ENCODE results near the gene ADAMTS2. TPM values are rescaled to one million over a fixed set of nuclear protein-coding genes. Genes with fewer than 3 reads are reported as not detected.

Gene ADAMTS2
- polyA plus RNA-seq, 3 donors = 0.74 to 2.3 TPM; not detected in 1

DNA sequence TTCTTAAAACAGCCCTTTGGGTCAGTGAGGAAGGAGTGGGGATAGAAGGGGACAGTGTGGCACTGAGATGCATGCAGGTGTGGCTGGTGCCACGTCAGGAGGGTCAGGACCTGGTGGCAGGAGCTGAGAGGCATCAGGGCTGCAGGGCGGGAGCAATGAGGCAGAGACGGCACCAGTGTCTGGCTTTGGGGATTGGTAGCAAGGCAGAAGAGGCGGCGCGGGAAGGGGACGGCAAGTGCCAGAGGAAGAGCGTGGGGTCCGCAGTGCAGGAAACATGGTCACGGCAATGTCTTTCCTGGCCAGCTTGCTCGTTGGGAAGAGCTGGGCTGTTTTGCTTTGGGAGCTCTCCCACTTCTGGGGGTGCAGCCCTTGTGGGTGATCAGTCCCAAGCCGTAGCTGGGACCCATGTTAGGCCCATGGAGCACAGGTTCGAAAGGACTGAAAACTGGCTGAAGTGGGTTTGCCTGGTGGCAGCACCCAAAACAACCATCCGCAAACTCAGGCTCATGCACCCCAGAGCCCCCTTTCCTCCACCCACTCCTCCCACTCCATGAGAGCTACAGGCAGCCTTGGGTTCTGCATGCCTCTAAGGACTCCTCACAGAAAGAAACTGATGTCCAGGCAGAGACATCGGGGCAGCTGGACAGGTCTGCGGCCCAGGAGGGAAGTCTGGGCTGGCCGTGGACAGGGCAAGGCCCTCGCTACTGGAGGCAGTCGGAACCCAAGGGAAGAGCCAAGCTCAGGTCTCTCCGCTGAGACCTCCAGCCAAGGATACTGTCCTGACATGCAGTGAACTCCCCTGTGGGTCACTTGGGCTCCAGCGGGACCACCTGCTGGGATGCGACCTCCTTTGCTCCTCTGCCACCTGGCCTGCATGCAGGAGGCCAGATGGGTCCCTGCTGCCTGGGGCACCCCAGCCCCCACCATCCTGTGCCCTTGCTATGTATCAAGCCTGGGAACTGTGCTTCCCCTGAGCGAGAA lies 180.6 kb downstream of the ADAMTS2 start:
- H3K36me3 Mint-ChIP-seq = no peaks in the 10 kb centered on the region
- 89% methylated on average over 22 of the region's 23 CpGs for WGBS (ENCODE audit: insufficient coverage)
- Histone ChIP-seq H3K27me3 (ENCODE audit: control insufficient read depth in 2 of 2, insufficient read depth in 2 of 2, low read length in 2 of 2) (no peaks in the 10 kb centered on the region), H3K4me3 (replicated peaks in 1 of 3; ENCODE audit: low read depth in 2 of 3, low read length in 3 of 3) (no peak overlapping the region), H3K79me2 (ENCODE audit: insufficient read depth, low read length) (no peaks in the 10 kb centered on the region), H3K9ac (ENCODE audit: insufficient read depth, low read length, poor library complexity, severe bottlenecking) (no peak overlapping the region), H3K4me2 (replicated peaks; ENCODE audit: extremely low read depth, low read length, poor library complexity, severe bottlenecking) (no peak overlapping the region), H4K20me1 (ENCODE audit: insufficient read depth, low read length) (no peaks in the 10 kb centered on the region), H2AFZ (ENCODE audit: insufficient read depth, low read depth, low read length, poor library complexity, severe bottlenecking) (no peak overlapping the region), H3K36me3 (replicated peaks in 1 of 2; ENCODE audit: control insufficient read depth in 1 of 2, insufficient read depth in 2 of 2, low read length in 2 of 2) (no peaks in the 10 kb centered on the region), H3K4me1 (ENCODE audit: control insufficient read depth in 1 of 2, insufficient read depth in 2 of 2, low read length in 2 of 2) (peaks cover 3 to 8% of the 10 kb centered on the region in 2 donors), H3K9me3 (replicated peaks in 1 of 2; ENCODE audit: control insufficient read depth in 1 of 2, insufficient read depth in 1 of 2, low read length in 2 of 2) (peaks cover 16 to 25% of the 10 kb centered on the region in 2 donors), H3K27ac (ENCODE audit: low read depth in 1 of 2, low read length in 2 of 2) (no peak overlapping the region)
- no peak for TF ChIP-seq CTCF (IDR thresholded peaks at IDR 0.05)
- no peak for DNase-seq
- no peak overlapping the region for H3K4me3 Mint-ChIP-seq
- intact Hi-C loops (cut with micrococcal nuclease) = loop anchor here in 1 of 2 donors (5.0 kb wide), 1 partner anchor 328 kb away; no protein-coding TSS in a partner anchor
- no peak overlapping the region for H3K27ac Mint-ChIP-seq
- peaks cover 7% of the 10 kb centered on the region for H3K4me1 Mint-ChIP-seq
- peaks cover 5 to 36% (median 23%) of the 10 kb centered on the region in 7 donors for H3K9me3 Mint-ChIP-seq
- H3K27me3 Mint-ChIP-seq (ENCODE audit: low read depth in 3 of 3) = peaks cover 9 to 20% (median 11%) of the 10 kb centered on the region in 3 donors

GRCh38 chr5:179163236-179164155 lies 181.8 kb downstream of the ADAMTS2 start:
- H3K9me3 ChIP-seq (replicated peaks in 1 of 2; ENCODE audit: control insufficient read depth in 1 of 2, insufficient read depth in 1 of 2, low read length in 2 of 2) = peaks cover 16 to 25% of the 10 kb centered on the region in 2 donors
- no peaks in the 10 kb centered on the region for H3K79me2 ChIP-seq (ENCODE audit: insufficient read depth, low read length)
- WGBS (ENCODE audit: insufficient coverage) = 88% methylated on average over 11 of the region's 15 CpGs
- TF ChIP-seq CTCF (IDR thresholded peaks at IDR 0.05) = no peak
- no peak overlapping the region for H3K4me2 ChIP-seq (replicated peaks; ENCODE audit: extremely low read depth, low read length, poor library complexity, severe bottlenecking)
- Mint-ChIP-seq H3K9me3 (peaks cover 5 to 29% (median 23%) of the 10 kb centered on the region in 7 donors), H3K4me3 (no peak overlapping the region), H3K4me1 (peaks cover 7% of the 10 kb centered on the region), H3K27me3 (ENCODE audit: low read depth in 3 of 3) (peaks cover 9 to 21% (median 14%) of the 10 kb centered on the region in 3 donors), H3K27ac (peak overlapping the region in 1 of 7 donors; percentile 61), H3K36me3 (no peaks in the 10 kb centered on the region)
- no peak overlapping the region for H3K9ac ChIP-seq (ENCODE audit: insufficient read depth, low read length, poor library complexity, severe bottlenecking)
- no peaks in the 10 kb centered on the region for H3K36me3 ChIP-seq (replicated peaks in 1 of 2; ENCODE audit: control insufficient read depth in 1 of 2, insufficient read depth in 2 of 2, low read length in 2 of 2)
- no peak overlapping the region for H2AFZ ChIP-seq (ENCODE audit: insufficient read depth, low read depth, low read length, poor library complexity, severe bottlenecking)
- peaks cover 3 to 8% of the 10 kb centered on the region in 2 donors for H3K4me1 ChIP-seq (ENCODE audit: control insufficient read depth in 1 of 2, insufficient read depth in 2 of 2, low read length in 2 of 2)
- H4K20me1 ChIP-seq (ENCODE audit: insufficient read depth, low read length) = no peaks in the 10 kb centered on the region
- no peak overlapping the region for H3K27ac ChIP-seq (ENCODE audit: low read depth in 1 of 2, low read length in 2 of 2)
- intact Hi-C loops (cut with micrococcal nuclease) = no loop called here
- H3K4me3 ChIP-seq (replicated peaks in 1 of 3; ENCODE audit: low read depth in 2 of 3, low read length in 3 of 3) = no peak overlapping the region
- no peak for DNase-seq
- H3K27me3 ChIP-seq (ENCODE audit: control insufficient read depth in 2 of 2, insufficient read depth in 2 of 2, low read length in 2 of 2) = no peaks in the 10 kb centered on the region
